DOHH2 (cell line): Measurements from ENCODE around the gene MAP1LC3A.

Experiments used
- CTCF ChIP-seq: fragments of 200-600 bp; sonication (generic); IDR thresholded peaks from one replicate; pipeline ENCODE4 v1.5.1; 2014; ENCODE audit warnings: antibody characterized with exemption, mild to moderate bottlenecking, low read depth, low read length; ENCODE audit not compliant: poor library complexity, severe bottlenecking
- EZH2phosphoT487 ChIP-seq: fragments of 200-600 bp; sonication (generic); IDR thresholded peaks from 2 replicates; pipeline ENCODE4 v1.6.1; 2017; ENCODE audit warnings: borderline replicate concordance, mild to moderate bottlenecking, antibody characterized with exemption, low read length, moderate library complexity, mixed read lengths

GRCh38 chr20:34531608-34532265 is 26.8 kb upstream of the MAP1LC3A start:
- TF ChIP-seq CTCF (no peak), EZH2phosphoT487 (no peak)
